Fibroblast of skin of abdomen (primary cell): ENCODE measurements around the gene ZNF282.

ENCODE experiments used
- DNase-seq: peaks from one replicate; pipeline ENCODE4 v3.0.0-alpha.2; 2013

Gene ZNF282

GRCh38 chr7:149194799-149195179, 557 bp upstream of the ZNF282 start:
- no peak for DNase-seq

GRCh38 chr7:149196151-149196704, 882 bp downstream of the ZNF282 start:
- peak; percentile 4 for DNase-seq

GRCh38 chr7:149196705-149197171, 1.4 kb downstream of the ZNF282 start:
- peak; percentile 10 for DNase-seq

- DNase-seq = no peak
Observed at GRCh38 chr7:149197675-149198074, 2.3 kb downstream of the ZNF282 start.

GRCh38 chr7:149198161-149198816, 2.9 kb downstream of the ZNF282 start:
- DNase-seq = no peak

GRCh38 chr7:149199234-149199995, 4.1 kb downstream of the ZNF282 start:
- DNase-seq = no peak

- no peak for DNase-seq
Observed at GRCh38 chr7:149202831-149203231, 7.5 kb downstream of the ZNF282 start.

- no peak for DNase-seq
Observed at GRCh38 chr7:149205690-149206381, 10.5 kb downstream of the ZNF282 start.

- no peak for DNase-seq
Observed at GRCh38 chr7:149207324-149208035, 12.1 kb downstream of the ZNF282 start.

GRCh38 chr7:149209518-149210269, 14.3 kb downstream of the ZNF282 start:
- peak; percentile 27 for DNase-seq

- no peak for DNase-seq
Observed at GRCh38 chr7:149210551-149210950, 15.2 kb downstream of the ZNF282 start.

GRCh38 chr7:149214020-149214720, 18.8 kb downstream of the ZNF282 start:
- no peak for DNase-seq

- no peak for DNase-seq
Observed at GRCh38 chr7:149216402-149216801, 21.1 kb downstream of the ZNF282 start.

GRCh38 chr7:149217570-149217969, 22.2 kb downstream of the ZNF282 start:
- DNase-seq = no peak

- no peak for DNase-seq
Observed at GRCh38 chr7:149218469-149219420, 23.4 kb downstream of the ZNF282 start.

GRCh38 chr7:149220534-149220933, 25.2 kb downstream of the ZNF282 start:
- DNase-seq = peak; percentile 52

- DNase-seq = no peak
Observed at GRCh38 chr7:149223176-149223575, 27.8 kb downstream of the ZNF282 start.

GRCh38 chr7:149223761-149224160, 28.4 kb downstream of the ZNF282 start:
- no peak for DNase-seq

- no peak for DNase-seq
Observed at GRCh38 chr7:149224352-149224751, 29.0 kb downstream of the ZNF282 start.

GRCh38 chr7:149225106-149225505, 29.8 kb downstream of the ZNF282 start:
- DNase-seq = no peak
